Measurements from ENCODE around the gene FOXN3.
A peak's percentile ranks its signal among the peaks of the same experiment; 100 is the strongest.

Gene FOXN3

GRCh38 chr14:89330236-89331002 is 86.6 kb downstream of the FOXN3 start:
- DNase-seq, result no peak

GRCh38 chr14:89327771-89328212 is 89.2 kb downstream of the FOXN3 start:
- DNase-seq, result no peak

- DNase-seq, result no peak
Observed at GRCh38 chr14:89325959-89326358, 91.1 kb downstream of the FOXN3 start.

GRCh38 chr14:89325299-89325883 is 91.6 kb downstream of the FOXN3 start:
- DNase-seq, result peak in 1 of 2 donors; percentile 3

GRCh38 chr14:89324501-89325298 is 92.3 kb downstream of the FOXN3 start:
- DNase-seq, result no peak

- no peak for DNase-seq
Observed at GRCh38 chr14:89320381-89321000, 96.5 kb downstream of the FOXN3 start.

GRCh38 chr14:89319687-89320086 is 97.3 kb downstream of the FOXN3 start:
- DNase-seq, result no peak

GRCh38 chr14:89317051-89317691 is 99.9 kb downstream of the FOXN3 start:
- DNase-seq, result no peak

GRCh38 chr14:89315493-89316470 is 101.3 kb downstream of the FOXN3 start:
- no peak for DNase-seq

- DNase-seq, result no peak
Observed at GRCh38 chr14:89314274-89314673, 102.8 kb downstream of the FOXN3 start.

- DNase-seq, result no peak
Observed at GRCh38 chr14:89312932-89313331, 104.1 kb downstream of the FOXN3 start.

GRCh38 chr14:89310211-89310610 is 106.8 kb downstream of the FOXN3 start:
- DNase-seq, result no peak

GRCh38 chr14:89309670-89310177 is 107.3 kb downstream of the FOXN3 start:
- no peak for DNase-seq

GRCh38 chr14:89308232-89308959 is 108.6 kb downstream of the FOXN3 start:
- no peak for DNase-seq

GRCh38 chr14:89307409-89307808 is 109.6 kb downstream of the FOXN3 start:
- DNase-seq, result no peak

- peak; percentile 8 to 53 for DNase-seq
Observed at GRCh38 chr14:89304972-89305703, 111.9 kb downstream of the FOXN3 start.

- DNase-seq, result no peak
Observed at GRCh38 chr14:89304561-89304960, 112.5 kb downstream of the FOXN3 start.

- DNase-seq, result peak; percentile 18 to 63
Observed at GRCh38 chr14:89303456-89304435, 113.3 kb downstream of the FOXN3 start.
